Measurements from ENCODE around the gene PADI6.

Gene PADI6

DNA sequence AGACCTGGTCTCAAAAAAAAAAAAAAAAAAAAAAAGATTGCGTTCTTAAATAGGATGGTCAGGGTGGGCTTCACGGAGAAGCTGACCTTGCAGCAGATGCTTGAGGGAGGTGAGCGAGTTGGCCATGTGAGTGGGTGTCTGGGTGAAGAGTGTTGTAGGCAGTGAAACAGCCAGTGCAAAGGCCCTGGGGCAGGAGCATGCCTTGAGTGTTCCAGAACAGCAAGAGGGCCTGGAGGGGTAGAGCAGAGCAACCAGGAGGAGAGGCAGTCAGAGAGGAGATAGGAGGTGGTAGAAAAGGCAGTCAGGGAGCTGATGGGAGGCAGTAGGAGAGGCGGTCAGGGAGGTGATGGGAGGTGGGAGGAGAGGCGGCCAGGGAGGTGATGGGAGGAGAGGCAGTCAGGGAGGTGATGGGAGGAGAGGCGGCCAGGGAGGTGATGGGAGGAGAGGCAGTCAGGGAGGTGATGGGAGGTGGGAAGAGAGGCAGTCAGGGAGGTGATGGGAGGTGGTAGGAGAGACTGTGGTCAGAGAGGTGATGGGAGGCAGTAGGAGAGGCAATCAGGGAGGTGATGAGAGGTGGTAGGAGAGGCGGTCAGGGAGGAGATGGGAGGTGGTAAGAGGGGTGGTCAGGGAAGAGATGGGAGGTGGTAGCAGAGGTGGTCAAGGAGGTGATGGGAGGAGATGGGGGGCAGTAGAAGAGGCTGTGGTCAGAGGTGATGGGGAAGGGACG is 20.2 kb upstream of the PADI6 start:
- Histone ChIP-seq H3K9ac (ENCODE audit: low read length) (no peak overlapping the region), H3K36me3 (replicated peaks; ENCODE audit: low read depth, low read length) (no peaks in the 10 kb centered on the region), H3K4me3 (ENCODE audit: low read length) (no peak overlapping the region), H4K20me1 (ENCODE audit: insufficient read depth, low read length) (no peaks in the 10 kb centered on the region), H3K27ac (ENCODE audit: low read length) (no peak overlapping the region), H3K9me3 (ENCODE audit: insufficient read depth, low read length) (no peaks in the 10 kb centered on the region), H3K4me1 (ENCODE audit: low read length) (peaks cover 8% of the 10 kb centered on the region), H3K4me2 (ENCODE audit: low read length) (no peak overlapping the region), H3K79me2 (ENCODE audit: low read length) (no peaks in the 10 kb centered on the region), H2AFZ (ENCODE audit: low read depth, low read length) (no peak overlapping the region), H3K27me3 (ENCODE audit: low read depth, low read length) (peaks cover 4% of the 10 kb centered on the region)
- TF ChIP-seq EZH2phosphoT487 (IDR thresholded peaks at IDR 0.05; ENCODE audit: low read depth): no peak
- TF ChIP-seq, protein P1, sequence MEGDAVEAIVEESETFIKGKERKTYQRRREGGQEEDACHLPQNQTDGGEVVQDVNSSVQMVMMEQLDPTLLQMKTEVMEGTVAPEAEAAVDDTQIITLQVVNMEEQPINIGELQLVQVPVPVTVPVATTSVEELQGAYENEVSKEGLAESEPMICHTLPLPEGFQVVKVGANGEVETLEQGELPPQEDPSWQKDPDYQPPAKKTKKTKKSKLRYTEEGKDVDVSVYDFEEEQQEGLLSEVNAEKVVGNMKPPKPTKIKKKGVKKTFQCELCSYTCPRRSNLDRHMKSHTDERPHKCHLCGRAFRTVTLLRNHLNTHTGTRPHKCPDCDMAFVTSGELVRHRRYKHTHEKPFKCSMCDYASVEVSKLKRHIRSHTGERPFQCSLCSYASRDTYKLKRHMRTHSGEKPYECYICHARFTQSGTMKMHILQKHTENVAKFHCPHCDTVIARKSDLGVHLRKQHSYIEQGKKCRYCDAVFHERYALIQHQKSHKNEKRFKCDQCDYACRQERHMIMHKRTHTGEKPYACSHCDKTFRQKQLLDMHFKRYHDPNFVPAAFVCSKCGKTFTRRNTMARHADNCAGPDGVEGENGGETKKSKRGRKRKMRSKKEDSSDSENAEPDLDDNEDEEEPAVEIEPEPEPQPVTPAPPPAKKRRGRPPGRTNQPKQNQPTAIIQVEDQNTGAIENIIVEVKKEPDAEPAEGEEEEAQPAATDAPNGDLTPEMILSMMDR (IDR thresholded peaks at IDR 0.05; ENCODE audit: low read depth, low read length): no peak

DNA sequence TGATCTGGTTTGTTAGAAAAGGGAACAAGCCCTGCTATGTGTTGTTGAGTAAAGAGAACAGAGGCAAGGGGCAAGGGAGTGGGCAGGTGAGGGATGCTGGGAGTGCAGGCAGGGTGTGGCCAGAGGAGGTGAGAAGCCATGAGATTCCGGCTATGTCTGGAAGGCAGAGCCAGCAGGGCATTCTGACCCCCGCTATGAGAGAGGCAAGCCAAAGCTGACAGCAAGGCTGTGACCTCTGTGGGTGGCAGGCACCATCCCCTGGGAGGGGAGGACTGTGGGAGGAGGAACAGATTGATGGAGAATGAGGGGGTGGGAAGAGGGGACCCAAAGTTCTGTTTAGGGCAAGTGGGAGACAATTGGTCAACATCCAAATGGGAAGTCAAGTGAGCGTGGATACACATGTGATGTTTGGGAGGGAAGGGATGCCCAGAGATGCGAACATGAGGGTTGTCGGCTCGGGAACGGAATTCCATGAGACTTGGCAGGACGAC is 19.5 kb upstream of the PADI6 start:
- H2AFZ ChIP-seq (ENCODE audit: low read depth, low read length): no peak overlapping the region
- no peaks in the 10 kb centered on the region for H3K79me2 ChIP-seq (ENCODE audit: low read length)
- no peak overlapping the region for H3K4me2 ChIP-seq (ENCODE audit: low read length)
- H3K27ac ChIP-seq (ENCODE audit: low read length): no peak overlapping the region
- TF ChIP-seq, protein P1 (IDR thresholded peaks at IDR 0.05; ENCODE audit: low read depth, low read length): no peak
- TF ChIP-seq EZH2phosphoT487 (IDR thresholded peaks at IDR 0.05; ENCODE audit: low read depth): no peak
- H3K9ac ChIP-seq (ENCODE audit: low read length): no peak overlapping the region
- peaks cover 4% of the 10 kb centered on the region for H3K27me3 ChIP-seq (ENCODE audit: low read depth, low read length)
- peaks cover 8% of the 10 kb centered on the region for H3K4me1 ChIP-seq (ENCODE audit: low read length)
- H3K9me3 ChIP-seq (ENCODE audit: insufficient read depth, low read length): no peaks in the 10 kb centered on the region
- no peak overlapping the region for H3K4me3 ChIP-seq (ENCODE audit: low read length)
- H4K20me1 ChIP-seq (ENCODE audit: insufficient read depth, low read length): no peaks in the 10 kb centered on the region
- no peaks in the 10 kb centered on the region for H3K36me3 ChIP-seq (replicated peaks; ENCODE audit: low read depth, low read length)

DNA sequence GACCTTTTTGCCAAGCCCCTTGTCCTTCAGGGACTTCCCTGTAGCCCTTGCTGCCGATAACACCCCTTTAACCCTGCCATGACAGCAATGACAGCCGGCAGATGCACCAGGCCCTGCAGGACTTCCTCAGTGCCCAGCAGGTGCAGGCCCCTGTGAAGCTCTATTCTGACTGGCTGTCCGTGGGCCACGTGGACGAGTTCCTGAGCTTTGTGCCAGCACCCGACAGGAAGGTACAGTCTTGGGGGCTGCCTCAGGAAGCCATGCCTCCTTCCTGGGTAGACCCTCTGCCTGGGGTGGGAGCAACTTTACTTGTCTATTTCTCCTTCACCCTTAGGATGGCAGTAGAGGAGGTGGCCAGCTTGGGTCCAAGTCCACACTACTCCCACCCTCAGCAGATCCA is 16.1 kb upstream of the PADI6 start:
- Histone ChIP-seq H3K79me2 (ENCODE audit: low read length) (no peaks in the 10 kb centered on the region), H3K4me2 (ENCODE audit: low read length) (no peak overlapping the region)

DNA sequence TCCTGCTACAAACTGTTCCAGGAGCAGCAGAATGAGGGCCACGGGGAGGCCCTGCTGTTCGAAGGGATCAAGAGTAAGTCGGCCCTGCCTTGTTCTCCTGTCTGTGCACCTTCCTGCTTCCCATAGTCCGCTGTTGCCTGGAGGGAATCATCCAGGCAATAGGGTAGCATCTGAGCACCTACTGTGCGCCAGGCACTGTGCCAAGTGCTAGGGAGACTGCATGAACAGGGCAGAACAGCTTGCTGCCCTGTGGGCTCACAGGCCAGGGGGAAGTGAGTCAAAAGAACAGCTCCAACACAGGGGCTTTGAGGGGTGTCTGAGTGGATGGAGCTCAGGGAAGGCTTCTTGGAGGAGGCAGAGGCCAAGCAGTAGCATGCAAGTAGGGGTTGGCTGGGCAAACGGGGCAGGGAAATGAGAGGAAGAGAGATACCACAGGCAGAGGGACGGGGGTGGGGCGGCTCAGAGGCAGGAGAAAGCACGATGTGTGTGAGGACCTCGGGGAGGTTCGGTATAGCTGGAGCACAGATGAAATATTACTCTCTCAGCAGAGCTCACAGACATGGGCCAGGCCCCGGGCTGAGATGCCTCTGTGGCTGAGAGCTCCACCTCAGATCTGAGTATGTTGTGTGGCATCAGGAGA is 15.5 kb upstream of the PADI6 start:
- Histone ChIP-seq H3K27ac (ENCODE audit: low read length) (no peak overlapping the region), H3K4me3 (ENCODE audit: low read length) (no peak overlapping the region), H3K4me1 (ENCODE audit: low read length) (no peaks in the 10 kb centered on the region), H3K27me3 (ENCODE audit: low read depth, low read length) (peaks cover 4% of the 10 kb centered on the region), H3K36me3 (replicated peaks; ENCODE audit: low read depth, low read length) (no peaks in the 10 kb centered on the region), H4K20me1 (ENCODE audit: insufficient read depth, low read length) (no peaks in the 10 kb centered on the region), H3K79me2 (ENCODE audit: low read length) (no peaks in the 10 kb centered on the region), H3K9ac (ENCODE audit: low read length) (no peak overlapping the region), H3K9me3 (ENCODE audit: insufficient read depth, low read length) (no peaks in the 10 kb centered on the region), H2AFZ (ENCODE audit: low read depth, low read length) (no peak overlapping the region), H3K4me2 (ENCODE audit: low read length) (no peak overlapping the region)
- no peak for TF ChIP-seq EZH2phosphoT487 (IDR thresholded peaks at IDR 0.05; ENCODE audit: low read depth)
- TF ChIP-seq, protein P1 (IDR thresholded peaks at IDR 0.05; ENCODE audit: low read depth, low read length): no peak

More for the DNA sequence above, 16.1 kb upstream of the PADI6 start:
- Histone ChIP-seq H2AFZ (ENCODE audit: low read depth, low read length) (no peak overlapping the region), H3K27ac (ENCODE audit: low read length) (no peak overlapping the region), H3K27me3 (ENCODE audit: low read depth, low read length) (peaks cover 4% of the 10 kb centered on the region), H3K4me1 (ENCODE audit: low read length) (no peaks in the 10 kb centered on the region), H3K9me3 (ENCODE audit: insufficient read depth, low read length) (no peaks in the 10 kb centered on the region), H3K36me3 (replicated peaks; ENCODE audit: low read depth, low read length) (no peaks in the 10 kb centered on the region), H4K20me1 (ENCODE audit: insufficient read depth, low read length) (no peaks in the 10 kb centered on the region), H3K9ac (ENCODE audit: low read length) (no peak overlapping the region), H3K4me3 (ENCODE audit: low read length) (no peak overlapping the region)
- TF ChIP-seq, protein P1 (IDR thresholded peaks at IDR 0.05; ENCODE audit: low read depth, low read length): no peak
- TF ChIP-seq EZH2phosphoT487 (IDR thresholded peaks at IDR 0.05; ENCODE audit: low read depth): no peak

Data from OCI-LY3 (cell line).